SK-MEL-5 (cell line): ENCODE measurements around the gene PDE4DIP. TPM values are rescaled to one million over a fixed set of nuclear protein-coding genes. Genes with fewer than 3 reads are reported as not detected.
"Not testable (repeated sequence)": the region's sequence is repeated elsewhere in the genome, so short reads cannot be mapped to it uniquely, and the experiment has no call there.

ENCODE experiments used
- DNase-seq: peaks from one replicate; pipeline ENCODE4 v3.0.0-alpha.2; 2016; ENCODE audit warnings: low read depth, low spot score
- in situ Hi-C: cut with HindIII; loops from 2 replicates; pipeline ENCODE4 v1.10.0; 2016; ENCODE audit warnings: low sequenced_read_pairs, high pct_unique_total_duplicates, low pct_unique_long_range_greater_than_20kb
- total RNA-seq: library from RNA; depleted of rRNA; stranded (reverse); fragments of >200 nt; shearing (Covaris generic); gene quantifications from 2 replicates; pipeline ENCODE4 v1.2.3, GENCODE V29; 2014

The PDE4DIP gene
- total RNA-seq, 1 experiment from 2014 or later: 31.3 TPM

- in situ Hi-C loops, DNase-seq: not testable (repeated sequence)
Measured at GRCh38 chr1:148860579-148861259, 16.5 kb downstream of the PDE4DIP start.

- in situ Hi-C loops: not testable (repeated sequence)
Measured at GRCh38 chr1:148862590-148862989, 18.4 kb downstream of the PDE4DIP start.

GRCh38 chr1:148868924-148869633, 24.9 kb downstream of the PDE4DIP start:
- in situ Hi-C loops, DNase-seq: not testable (repeated sequence)

More at GRCh38 chr1:148862590-148862989, 18.4 kb downstream of the PDE4DIP start:
- DNase-seq: not testable (repeated sequence)

- DNase-seq, in situ Hi-C loops: not testable (repeated sequence)
Measured at GRCh38 chr1:148869634-148869961, 25.4 kb downstream of the PDE4DIP start.

GRCh38 chr1:148874408-148875388, 30.5 kb downstream of the PDE4DIP start:
- in situ Hi-C loops, DNase-seq: not testable (repeated sequence)

- DNase-seq, in situ Hi-C loops: not testable (repeated sequence)
Measured at GRCh38 chr1:148879812-148880416, 35.7 kb downstream of the PDE4DIP start.

- in situ Hi-C loops, DNase-seq: not testable (repeated sequence)
Measured at GRCh38 chr1:148881261-148881660, 37.0 kb downstream of the PDE4DIP start.

GRCh38 chr1:148885219-148885618, 41.0 kb downstream of the PDE4DIP start:
- in situ Hi-C loops, DNase-seq: not testable (repeated sequence)

- in situ Hi-C loops, DNase-seq: not testable (repeated sequence)
Measured at GRCh38 chr1:148886293-148886692, 42.1 kb downstream of the PDE4DIP start.

- in situ Hi-C loops, DNase-seq: not testable (repeated sequence)
Measured at GRCh38 chr1:148888597-148888996, 44.4 kb downstream of the PDE4DIP start.

GRCh38 chr1:148889267-148890074, 45.2 kb downstream of the PDE4DIP start:
- DNase-seq, in situ Hi-C loops: not testable (repeated sequence)

GRCh38 chr1:148890075-148890568, 45.9 kb downstream of the PDE4DIP start:
- DNase-seq, in situ Hi-C loops: not testable (repeated sequence)

GRCh38 chr1:148894360-148895352, 50.4 kb downstream of the PDE4DIP start:
- in situ Hi-C loops, DNase-seq: not testable (repeated sequence)

GRCh38 chr1:148900026-148900425, 55.8 kb downstream of the PDE4DIP start:
- DNase-seq, in situ Hi-C loops: not testable (repeated sequence)

GRCh38 chr1:148900691-148901090, 56.5 kb downstream of the PDE4DIP start:
- DNase-seq, in situ Hi-C loops: not testable (repeated sequence)
